Hypothalamus (tissue), 51 donors: ENCODE results near the gene RPS18.

Source experiments
- DNase-seq, 51 donors: peaks; one replicate each; lab custom pipeline; 2025; lab: John Stamatoyannopoulos, UW

Gene RPS18

DNA sequence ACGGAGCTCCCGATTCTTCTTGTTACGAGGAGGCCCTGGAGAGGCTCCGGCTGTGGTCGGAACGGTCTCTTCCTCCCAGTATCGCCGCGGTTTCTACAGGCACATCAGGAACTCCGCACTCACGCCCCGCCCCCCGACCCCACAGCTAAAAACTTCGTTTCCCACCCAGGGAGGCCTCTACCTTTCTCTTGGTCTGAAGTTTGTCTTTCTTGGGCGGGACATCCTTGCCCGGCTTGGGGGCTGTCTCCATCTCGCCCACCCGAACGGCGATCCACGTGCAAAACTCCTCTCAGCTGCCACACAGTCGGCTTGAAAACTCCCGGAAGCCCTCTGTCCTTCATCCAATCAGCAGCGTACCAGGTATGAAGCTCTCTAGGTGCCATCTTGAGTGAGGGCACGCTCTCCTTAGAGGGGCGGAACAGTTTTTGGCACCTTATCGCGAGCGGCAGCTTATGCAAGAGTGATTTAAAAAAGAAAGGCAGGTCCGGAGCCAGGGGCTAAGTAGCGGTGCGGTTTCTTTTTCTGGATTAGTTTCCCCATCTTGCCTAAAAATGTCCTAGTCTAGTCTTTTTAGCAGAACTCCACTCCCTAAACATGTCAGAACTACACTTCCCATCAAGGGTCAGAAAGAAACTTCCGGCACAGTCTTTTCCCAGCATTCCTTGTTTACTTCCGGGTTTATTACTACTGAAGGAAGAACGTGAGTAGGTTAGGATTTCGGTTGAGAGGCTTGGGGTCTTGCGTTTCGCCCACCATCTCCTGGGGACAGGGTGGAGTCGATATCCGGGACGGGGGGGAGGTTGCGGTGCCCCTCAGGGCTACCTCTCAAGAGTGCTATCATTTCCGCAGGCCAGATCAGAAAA lies 17.3 kb downstream of the RPS18 start, which contains the start of the genes PFDN6 and WDR46:
Gene PFDN6, plus strand, starts transcription at position 681 of the 863 bp plus-strand sequence. CDS start 256 bp downstream, outside the sequence.
Gene WDR46, minus strand, starts transcription at position 319 of the 863 bp plus-strand sequence. Its CDS starts 69 bp downstream, at position 250.
- peak; percentile 44 to 100 (median 80) for DNase-seq

DNA sequence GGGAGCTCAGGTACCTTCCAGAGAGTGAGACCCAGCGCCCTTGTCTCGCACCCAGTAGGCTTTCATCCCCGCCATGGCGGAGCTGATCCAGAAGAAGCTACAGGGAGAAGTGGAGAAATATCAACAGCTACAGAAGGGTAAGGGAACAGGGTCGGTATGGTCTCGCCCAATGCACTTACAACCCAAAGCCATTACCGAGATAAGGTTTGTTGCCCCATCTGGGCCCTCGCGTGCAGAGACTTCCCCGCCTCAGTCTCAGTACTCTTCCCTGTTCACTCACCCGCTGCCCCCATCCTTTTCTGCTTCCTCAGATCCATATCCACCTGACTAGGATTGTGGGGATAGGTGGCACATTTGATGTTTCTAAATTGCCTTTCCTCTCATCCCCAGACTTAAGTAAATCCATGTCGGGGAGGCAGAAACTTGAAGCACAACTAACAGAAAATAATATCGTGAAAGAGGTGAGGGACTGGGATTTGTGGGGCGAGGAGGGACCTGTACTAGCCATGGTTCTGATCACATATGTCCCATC lies 18.0 kb downstream of the RPS18 start:
- no peak for DNase-seq

DNA sequence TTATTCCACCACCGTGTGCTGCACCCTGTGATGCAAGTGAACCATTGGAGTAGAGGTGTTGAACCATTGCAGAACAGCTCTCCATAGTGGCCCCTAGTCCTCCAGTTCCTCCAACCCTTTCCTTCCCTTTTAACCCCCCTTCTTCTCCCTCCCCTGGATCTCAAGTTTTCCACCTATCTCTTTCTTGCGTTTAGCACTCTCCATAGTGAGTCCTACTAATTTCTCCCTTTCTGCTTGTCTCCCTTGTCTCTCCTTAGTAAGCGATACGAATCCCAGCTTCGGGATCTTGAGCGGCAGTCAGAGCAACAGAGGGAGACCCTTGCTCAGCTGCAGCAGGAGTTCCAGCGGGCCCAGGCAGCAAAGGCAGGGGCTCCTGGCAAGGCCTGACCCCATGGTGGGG lies 18.6 kb downstream of the RPS18 start:
- DNase-seq, result no peak

DNA sequence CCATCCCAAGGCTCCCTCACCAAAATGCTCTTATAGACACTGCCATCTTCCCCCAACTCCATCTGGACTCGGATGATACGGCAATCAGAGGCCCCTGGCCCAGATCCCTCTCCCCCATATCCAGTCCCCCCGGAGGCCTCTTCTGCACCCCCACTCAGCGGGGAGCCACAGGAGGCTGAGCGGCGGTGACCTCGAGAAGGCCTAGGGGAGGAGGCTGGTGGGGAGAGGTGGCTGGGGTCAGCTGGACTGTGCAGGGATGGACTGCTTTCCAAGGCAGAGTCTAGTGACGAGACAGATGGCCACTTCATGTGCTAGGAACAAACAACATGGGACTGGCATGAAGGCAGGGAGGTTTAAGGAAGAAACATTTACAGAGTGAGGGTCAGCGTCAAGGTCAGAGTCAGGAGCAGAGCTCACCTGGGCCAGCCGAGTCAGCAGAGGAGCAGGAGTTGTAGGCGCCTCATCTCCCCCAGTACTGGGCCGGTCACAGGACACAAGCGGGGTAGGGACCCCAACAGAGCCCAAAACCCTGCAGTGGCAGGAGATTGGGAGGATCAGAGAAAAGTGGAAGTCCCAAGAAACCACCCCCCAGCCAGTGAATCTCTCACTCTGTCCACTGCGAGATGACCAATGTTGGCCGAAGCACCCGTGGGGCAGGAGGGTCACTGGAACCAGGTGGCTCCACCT lies 21.3 kb downstream of the RPS18 start:
- no peak for DNase-seq

DNA sequence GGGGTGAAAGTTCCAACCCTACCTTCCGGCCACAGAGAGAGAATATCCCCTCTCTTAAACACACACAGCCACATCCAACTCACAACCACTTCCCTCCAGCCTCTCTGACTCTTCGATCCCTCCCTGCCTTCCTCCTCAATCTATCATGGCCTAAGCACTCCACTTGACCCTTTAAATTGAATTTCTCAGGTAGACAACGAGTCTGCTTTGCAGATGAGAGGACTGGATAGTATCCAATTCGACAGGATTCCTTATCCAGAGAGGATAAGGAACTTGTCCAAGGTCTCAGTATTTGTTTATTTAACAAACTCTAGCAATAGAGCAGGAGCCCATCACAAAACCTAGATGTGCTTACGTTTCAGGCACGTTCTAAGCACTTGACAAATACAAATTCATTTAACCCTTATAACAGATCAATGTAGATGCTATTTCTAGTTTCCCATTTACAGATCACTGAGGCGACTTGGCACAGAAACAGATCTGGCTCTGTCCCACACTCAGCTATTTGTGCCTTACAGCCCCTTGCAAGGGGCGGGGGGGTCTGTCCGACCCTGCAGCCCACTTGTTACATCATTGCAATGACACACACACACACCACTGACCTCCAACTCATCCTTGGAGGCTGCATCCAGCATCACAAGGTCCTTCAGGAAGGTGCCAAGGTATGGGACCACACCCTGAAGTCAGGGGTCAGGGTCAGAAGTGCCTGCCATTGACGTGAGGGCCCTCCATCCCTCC lies 22.4 kb downstream of the RPS18 start:
- no peak for DNase-seq

DNA sequence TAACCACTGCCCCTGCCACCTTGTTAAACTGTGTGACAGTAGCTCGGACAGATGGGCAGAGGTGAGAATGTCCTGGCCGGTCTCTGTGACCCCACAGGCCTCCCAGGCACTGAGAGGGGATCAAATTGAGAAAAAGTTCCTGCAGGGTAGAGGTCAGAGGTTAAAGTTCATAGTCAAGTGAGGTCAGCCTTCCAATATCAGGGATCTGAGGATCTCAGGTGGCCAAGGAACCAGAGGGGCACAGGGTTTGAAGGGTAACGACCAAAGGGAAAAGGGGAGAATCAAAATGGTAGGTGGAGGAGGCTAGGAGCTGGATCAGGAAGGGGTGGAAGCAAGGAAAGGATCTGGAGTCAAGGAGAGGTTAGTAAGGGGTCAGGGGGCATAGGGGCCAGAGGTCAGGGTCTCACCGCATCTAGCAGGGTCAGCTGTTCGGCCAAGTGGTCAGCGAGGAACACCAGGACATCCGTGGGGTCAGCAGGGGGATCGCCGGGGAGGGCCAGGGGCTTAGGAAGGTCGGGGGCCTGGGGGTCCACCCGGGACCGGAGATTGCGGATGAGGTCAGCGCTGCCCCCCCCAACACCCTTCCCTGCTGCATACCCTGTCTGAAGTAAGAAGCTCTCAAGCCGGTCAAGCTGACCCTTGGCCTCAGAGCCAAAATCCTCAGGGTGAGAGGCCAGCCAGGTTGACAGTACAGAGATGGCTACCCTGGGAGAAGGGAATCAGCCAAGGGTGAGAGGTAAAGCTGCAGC lies 23.9 kb downstream of the RPS18 start:
- no peak for DNase-seq

DNA sequence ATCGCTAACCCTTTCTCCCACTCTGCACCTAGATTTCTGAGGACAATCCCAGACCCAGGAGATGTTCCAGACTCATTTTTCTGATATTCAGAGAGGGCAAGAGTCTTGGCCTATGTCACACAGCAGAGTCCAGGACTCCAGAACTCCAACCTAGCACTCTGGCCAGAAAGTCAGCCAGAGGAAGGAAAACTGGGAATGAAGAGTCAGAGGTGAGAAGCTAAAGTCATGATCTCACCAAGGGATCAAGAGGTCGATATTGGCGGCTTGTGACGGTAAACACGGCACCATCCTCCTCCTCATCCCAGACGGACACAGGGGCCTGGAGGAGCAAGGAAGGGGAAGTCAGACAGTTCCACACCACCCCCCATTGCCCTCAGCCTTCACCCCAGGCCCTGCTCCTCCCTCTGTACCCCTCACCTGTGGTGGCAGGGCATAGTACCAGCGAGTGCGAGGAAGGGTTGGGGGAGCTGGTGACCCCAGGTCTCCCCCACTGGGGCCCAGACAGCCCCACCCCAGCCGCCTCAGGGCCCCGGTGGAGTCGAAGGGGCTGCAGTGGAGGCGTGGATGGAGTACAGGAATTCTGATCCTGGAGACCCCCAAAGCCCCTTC lies 25.0 kb downstream of the RPS18 start:
- DNase-seq, result no peak

DNA sequence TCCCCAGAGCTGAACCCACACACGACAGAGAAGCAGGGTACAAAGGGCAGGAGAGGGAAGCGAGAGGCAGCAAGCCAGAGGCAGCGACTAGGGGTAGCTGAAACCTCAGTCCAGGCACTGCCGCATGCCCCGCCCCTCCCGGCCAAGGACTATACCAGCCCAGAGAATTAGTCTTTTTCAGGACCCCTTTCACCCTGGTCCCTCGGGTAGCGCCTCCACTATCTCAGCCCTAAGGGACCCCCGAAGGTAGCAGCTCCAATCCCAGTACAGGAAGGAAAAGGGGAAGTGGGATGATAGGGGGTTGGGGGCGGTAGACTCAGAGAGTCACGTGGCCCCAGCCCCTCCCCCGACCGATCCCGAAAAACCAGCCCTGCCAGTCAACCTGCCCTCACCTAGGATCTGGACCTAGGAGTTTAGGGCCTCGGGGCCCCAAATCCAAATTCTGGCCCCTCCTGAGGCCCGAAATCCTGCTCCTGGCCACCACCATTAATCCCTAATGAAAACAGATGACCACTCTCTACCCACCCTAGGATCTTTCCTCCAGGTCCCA lies 25.6 kb downstream of the RPS18 start:
- peak in 11 of 51 donors; percentile 19 to 64 (median 28) for DNase-seq

DNA sequence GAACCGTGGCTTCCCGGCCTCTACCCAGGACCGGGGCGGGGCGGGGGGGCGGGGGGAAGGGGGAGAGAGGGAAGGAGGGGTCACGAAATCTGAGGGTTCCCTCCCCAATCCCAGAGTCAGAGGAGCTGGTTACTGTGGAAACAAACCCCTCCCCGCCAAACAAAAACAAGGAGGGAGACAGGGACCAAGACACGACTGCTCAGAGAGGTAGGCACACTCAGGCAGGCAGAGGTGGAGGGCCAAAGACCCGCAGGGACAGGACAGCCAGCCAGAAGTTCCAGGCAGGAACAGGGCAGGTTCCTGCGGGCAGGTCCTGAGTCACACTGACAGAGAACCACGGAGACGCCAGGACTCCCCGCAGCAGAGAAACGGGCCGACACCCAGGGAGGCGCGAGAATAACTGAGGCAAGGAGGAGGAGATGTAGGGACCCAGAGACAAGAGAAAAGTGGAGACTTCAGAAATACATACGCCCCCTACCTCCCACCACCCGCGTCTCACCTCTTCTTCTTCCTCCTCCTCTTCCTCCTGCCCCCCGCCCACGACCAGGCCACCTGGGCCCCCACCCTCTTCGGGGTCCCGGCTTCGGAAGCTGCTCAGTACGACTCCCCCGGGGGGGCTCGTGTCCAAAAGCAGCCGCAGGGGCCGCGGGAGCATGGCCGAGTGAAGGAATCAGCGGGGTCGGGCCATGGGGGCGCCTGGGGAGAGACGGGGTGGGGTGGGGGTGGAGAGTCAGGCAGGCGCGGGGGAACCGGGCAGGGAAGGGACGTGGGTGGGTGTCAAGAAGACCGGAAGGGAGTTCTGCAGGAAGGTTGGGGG lies 26.3 kb downstream of the RPS18 start:
- peak in 32 of 51 donors; percentile 20 to 65 (median 36) for DNase-seq

DNA sequence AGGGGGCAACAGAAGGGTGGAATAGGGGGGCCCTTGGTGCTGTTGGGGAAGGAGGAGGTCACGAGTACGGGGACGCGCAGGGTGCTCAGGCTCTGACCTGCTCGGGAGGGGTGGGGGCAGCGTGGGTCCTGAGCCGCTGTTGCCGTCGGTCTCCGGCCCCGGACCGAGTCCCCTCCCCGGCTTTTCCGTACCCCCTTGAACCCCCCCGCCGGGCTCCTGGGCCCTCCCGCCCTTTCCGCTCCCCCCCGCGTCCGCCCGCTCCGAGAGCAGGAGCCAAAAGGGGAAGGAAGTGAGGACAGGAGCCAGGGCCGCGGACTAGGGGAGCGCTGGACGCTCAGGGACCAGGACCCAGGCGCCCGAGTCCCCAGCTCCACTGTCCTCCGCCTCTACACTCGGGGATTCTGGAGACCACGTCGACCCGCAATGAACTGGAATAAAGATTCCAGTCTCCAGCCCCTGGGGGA lies 26.9 kb downstream of the RPS18 start, which contains the start of gene RGL2:
Gene RGL2, minus strand, starts transcription at position 170 of the 464 bp plus-strand sequence. CDS start 332 bp downstream, outside the sequence.
- DNase-seq, result peak in 49 of 51 donors; percentile 39 to 93 (median 78)

DNA sequence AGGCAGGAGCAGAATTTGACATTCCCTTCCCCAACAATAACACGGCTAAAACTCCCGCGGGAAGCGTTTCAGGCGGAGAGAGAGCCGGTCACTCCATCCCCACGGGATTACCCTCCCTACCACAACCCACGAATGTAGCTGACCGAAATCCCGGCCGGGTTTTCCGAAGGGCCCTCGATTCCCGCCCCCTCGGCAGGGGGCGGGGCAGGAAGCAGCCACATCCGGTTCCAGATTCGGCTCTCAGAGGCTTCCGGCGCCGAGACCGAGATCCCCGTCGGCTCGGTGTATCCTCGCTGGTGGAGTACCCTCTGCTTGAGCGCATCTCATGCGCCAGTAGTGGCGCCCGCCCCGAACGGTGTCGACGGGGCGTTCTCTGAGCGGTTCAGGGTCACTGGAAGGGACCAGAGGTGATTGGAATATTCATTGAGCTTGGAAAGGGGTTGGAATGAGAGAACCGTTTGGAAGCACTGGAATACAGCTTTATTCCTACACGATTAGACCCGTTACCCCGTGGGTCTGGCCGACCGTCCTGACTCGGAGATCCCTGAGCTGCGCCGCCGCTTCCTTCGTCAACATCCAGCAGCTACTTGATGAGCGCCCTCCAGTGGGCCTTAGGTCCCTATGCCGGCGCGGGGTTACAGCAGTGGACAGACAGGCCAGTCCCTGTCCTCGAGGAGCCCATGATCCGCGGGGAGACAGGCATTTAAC lies 27.5 kb downstream of the RPS18 start:
- DNase-seq, result peak; percentile 49 to 94 (median 82)

DNA sequence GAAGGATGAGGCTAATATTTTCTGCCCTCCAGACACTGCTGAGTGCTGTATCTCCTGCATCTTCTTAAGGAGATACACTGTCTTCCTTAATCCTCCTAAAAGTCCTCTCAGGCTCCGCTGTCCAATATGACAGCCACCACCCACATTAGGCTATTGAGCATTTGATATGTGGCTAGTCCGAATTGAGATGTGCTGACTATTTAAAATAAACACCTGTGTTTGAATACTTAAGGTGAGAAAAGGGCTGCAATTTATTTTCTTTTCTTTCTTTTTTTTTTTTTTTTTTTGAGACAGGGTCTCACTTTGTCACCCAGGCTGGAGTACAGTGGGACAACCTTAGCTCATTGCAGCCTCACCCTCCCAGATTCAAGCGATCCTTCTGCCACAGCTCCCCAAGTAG lies 30.0 kb downstream of the RPS18 start:
- no peak for DNase-seq

DNA sequence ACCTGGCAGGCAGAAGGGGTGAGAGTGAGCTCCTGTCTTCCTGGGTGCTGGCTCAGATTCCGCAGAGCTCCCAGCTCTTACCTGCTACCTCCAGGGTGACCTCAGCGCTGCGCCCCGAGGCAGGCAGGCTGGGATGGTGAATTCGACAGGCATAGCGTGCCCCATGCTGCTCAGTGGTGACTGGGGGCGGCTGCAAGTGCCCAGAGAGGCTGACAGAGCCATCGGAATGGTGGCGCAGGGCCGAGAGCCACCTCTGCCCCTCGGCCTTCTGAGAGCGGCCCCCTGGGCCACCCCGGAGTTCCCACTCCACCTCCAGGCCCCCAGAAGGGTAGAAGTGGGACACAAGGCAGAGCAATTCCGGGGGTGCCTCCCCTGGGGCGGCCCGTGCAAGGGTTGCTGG lies 32.3 kb downstream of the RPS18 start:
- no peak for DNase-seq

DNA sequence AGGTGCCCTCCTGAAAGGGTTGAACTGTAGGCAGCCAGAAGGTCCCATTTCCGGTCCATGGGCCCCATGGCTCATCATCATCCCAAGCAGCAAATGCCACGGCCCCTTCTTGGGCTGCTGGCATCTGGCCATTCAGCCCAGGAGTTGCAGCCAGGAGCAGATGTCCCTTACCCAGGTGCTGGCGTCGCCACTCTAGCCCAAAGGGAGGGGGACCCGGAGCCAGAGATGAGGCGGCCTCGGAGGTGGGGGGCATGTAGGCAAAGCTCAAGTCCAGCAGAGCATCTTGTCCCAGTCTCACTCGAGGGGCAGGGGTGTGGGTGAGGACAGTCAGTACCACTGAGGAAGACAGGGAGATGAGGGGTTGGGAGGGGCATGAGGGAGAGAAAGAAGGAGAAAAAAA lies 33.2 kb downstream of the RPS18 start:
- DNase-seq, result no peak

DNA sequence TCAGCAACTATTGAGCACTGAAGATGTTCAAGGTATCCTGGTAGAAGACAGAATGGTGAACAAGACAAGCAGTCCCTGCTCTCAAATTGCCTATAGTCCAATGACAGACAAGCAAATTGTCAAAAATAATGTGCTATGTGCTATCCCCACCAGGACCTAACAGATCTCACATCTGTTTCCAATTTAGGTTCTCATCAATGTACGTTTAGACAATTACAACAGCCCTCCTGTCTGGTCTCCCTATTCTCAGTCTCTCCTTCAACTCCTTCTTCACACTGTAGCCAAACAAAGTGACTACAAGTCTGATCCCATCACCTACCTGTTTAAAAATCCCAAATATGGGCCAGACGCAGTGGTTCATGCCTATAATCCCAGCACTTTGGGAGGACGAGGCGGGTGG lies 34.5 kb downstream of the RPS18 start:
- DNase-seq, result no peak

DNA sequence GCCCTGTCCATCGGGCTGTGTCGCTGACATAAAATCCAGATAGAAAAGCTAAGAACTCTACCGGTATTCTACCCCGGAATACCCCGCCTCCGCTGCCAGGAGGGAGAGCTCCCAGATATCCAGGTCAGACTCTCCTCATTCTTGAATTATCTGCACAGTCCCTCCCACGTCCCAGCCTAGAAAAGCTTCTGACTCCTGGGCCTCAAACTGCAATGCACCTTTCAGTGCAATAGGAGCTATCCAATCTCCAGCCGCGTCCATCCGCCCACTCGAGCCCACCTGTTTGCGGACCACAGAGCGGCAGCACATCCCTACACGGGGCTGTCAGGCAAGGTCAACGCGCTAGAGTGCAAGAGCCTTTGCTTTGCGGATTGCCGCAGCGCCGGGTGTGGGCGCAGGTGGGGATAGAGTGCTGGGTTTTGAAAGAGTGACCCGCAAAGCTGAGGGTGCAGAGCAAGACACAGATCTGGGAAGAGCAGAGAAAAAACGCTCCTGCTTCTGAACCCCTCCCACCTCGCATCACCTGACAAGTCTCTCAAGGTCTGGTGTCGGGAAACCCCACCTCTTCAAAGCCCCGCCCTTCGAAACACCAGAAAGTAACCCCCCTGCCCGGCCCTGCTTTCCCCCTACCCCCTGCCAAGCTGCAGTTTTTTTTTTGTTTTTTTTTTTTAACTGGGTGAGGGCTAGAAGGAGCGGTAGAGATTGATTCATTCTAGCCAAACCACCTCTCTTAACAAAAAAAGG lies 40.7 kb downstream of the RPS18 start:
- DNase-seq, result peak in 35 of 51 donors; percentile 13 to 81 (median 47)
